DOHH2 (cell line): Measurements from ENCODE around the gene GBGT1.

ENCODE experiments used
- H3F3A ChIP-seq: fragments of 200-600 bp; sonication (generic), shearing (Covaris generic); 2 replicates; pipeline ENCODE4 v1.6.0; 2016; ENCODE audit warnings: antibody characterized with exemption, mild to moderate bottlenecking; ENCODE audit not compliant: control insufficient read depth, insufficient read depth
- H3K27ac ChIP-seq: fragments of 200-600 bp; sonication (generic); 2 replicates; pipeline ENCODE4 v1.5.1; 2014; ENCODE audit warnings: low read depth, mild to moderate bottlenecking, low read length, moderate library complexity
- H3K27me3 ChIP-seq: fragments of 200-600 bp; sonication (generic); 2 replicates; pipeline ENCODE4 v1.6.1; 2014; ENCODE audit warnings: mild to moderate bottlenecking, low read length, mixed read lengths; ENCODE audit not compliant: control insufficient read depth
- H3K36me3 ChIP-seq: fragments of 200-600 bp; sonication (generic); 2 replicates; pipeline ENCODE4 v1.6.1; 2014; ENCODE audit warnings: mild to moderate bottlenecking, low read length, moderate library complexity, mixed read lengths; ENCODE audit not compliant: control insufficient read depth
- H3K4me1 ChIP-seq: fragments of 200-600 bp; sonication (generic); 2 replicates; pipeline ENCODE4 v1.6.1; 2014; ENCODE audit warnings: mild to moderate bottlenecking, low read length, mixed read lengths; ENCODE audit not compliant: control insufficient read depth
- H3K4me2 ChIP-seq: fragments of 200-600 bp; sonication (generic); 2 replicates; pipeline ENCODE4 v1.6.0; 2014; ENCODE audit warnings: mild to moderate bottlenecking, low read length, moderate library complexity
- H3K4me3 ChIP-seq: fragments of 200-600 bp; sonication (generic); 2 replicates; pipeline ENCODE4 v1.5.1; 2014; ENCODE audit warnings: mild to moderate bottlenecking, low read length, mixed read lengths
- H3K79me2 ChIP-seq: fragments of 200-600 bp; sonication (generic); 2 replicates; pipeline ENCODE4 v1.6.1; 2014; ENCODE audit warnings: mild to moderate bottlenecking, low read length, mixed read lengths; ENCODE audit not compliant: control insufficient read depth
- H3K9me2 ChIP-seq: fragments of 200-600 bp; sonication (generic); replicated peaks from 2 replicates; pipeline ENCODE4 v1.6.1; 2014; ENCODE audit warnings: mild to moderate bottlenecking, low read length, mixed read lengths; ENCODE audit not compliant: control insufficient read depth
- H3K9me3 ChIP-seq: fragments of 200-600 bp; sonication (generic); 2 replicates; pipeline ENCODE4 v1.6.1; 2014; ENCODE audit warnings: antibody characterized with exemption, low read length, mixed read lengths; ENCODE audit not compliant: control insufficient read depth, insufficient read depth
- H4K20me1 ChIP-seq: fragments of 200-600 bp; sonication (generic); 2 replicates; pipeline ENCODE4 v1.6.0; 2014; ENCODE audit warnings: low read depth, mild to moderate bottlenecking, antibody characterized with exemption, low read length, moderate library complexity; ENCODE audit not compliant: control insufficient read depth, insufficient read depth
- CTCF ChIP-seq: fragments of 200-600 bp; sonication (generic); IDR thresholded peaks from one replicate; pipeline ENCODE4 v1.5.1; 2014; ENCODE audit warnings: antibody characterized with exemption, mild to moderate bottlenecking, low read depth, low read length; ENCODE audit not compliant: poor library complexity, severe bottlenecking
- EZH2phosphoT487 ChIP-seq: fragments of 200-600 bp; sonication (generic); IDR thresholded peaks from 2 replicates; pipeline ENCODE4 v1.6.1; 2017; ENCODE audit warnings: borderline replicate concordance, mild to moderate bottlenecking, antibody characterized with exemption, low read length, moderate library complexity, mixed read lengths

The GBGT1 gene

DNA sequence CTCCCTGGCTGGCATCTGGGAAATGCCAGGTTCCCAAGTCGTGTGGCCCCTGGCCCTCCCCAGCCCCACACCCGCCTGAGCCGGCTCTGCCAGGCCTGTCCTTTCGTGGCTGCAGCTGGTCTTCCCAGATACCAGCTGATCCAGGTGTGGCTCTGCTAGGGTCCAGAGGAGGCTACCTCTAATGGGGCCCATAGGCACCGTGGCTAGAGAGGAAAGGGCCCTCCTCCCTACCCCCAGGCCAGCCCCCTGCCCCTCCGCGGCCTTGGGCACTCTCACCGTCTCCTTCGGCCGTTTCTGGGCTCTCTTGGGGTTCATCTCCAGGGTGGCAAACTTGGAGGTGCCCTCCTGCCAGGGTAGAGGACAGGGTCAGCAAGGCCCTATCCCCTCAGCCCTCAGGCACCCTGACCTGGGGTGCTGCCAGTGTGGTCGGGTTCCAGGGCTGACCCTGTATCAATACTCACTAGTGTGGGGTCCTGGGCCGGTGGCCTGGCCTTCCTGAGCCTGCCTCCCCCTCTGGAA is 59.7 kb downstream of the GBGT1 start:
- Histone ChIP-seq H3K4me3 (no peak overlapping the region), H3K4me2 (no peak overlapping the region), H3K36me3 (peaks cover 79% of the 10 kb centered on the region), H4K20me1 (no peaks in the 10 kb centered on the region), H3F3A (no peaks in the 10 kb centered on the region), H3K27ac (no peak overlapping the region), H3K79me2 (no peaks in the 10 kb centered on the region), H3K9me3 (no peaks in the 10 kb centered on the region), H3K4me1 (no peaks in the 10 kb centered on the region), H3K27me3 (no peaks in the 10 kb centered on the region), H3K9me2 (no peaks in the 10 kb centered on the region)
- TF ChIP-seq EZH2phosphoT487 (no peak), CTCF (no peak)

DNA sequence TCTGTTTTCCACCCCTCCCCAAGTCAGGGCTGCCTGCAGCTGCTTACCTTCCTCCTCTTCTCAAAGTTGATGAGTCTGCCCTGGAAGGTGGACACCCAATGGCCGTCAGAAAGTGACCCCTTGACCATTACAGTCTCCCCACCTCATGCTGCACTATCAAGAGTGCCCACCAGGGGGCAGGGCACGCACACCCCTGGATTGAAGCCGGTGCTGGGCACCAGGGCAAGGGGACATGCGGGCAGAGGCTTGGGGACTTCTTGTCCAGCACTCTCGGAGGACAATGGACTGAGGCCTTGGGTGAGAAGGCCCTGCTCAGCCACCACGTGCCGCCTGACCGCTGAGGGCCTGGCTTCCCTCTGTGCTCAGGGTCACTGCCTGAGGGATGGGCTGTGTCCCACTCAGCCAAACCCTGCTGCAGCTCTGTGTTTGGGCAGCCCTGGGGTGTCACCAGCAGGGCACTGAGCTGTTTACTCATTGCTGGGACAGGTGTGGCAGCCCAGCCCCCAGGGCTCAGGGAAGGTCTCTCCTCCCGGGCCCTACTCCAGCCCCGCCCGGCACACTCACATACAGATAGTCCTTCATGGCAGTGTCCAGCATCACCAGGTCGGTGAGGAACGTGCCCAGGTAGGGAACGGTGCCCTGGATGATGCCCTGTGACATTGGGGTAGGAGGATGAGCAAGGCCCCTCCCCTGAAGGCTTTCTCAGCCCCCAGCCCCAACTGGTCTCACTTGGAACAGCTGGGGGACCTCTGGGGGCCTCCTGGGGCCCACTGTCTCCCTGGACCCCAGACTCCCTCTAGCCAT is 60.3 kb downstream of the GBGT1 start:
- H3K4me3 ChIP-seq: no peak overlapping the region
- no peaks in the 10 kb centered on the region for H3K9me3 ChIP-seq
- H3K27me3 ChIP-seq: no peaks in the 10 kb centered on the region
- H3K4me1 ChIP-seq: no peaks in the 10 kb centered on the region
- H3K4me2 ChIP-seq: no peak overlapping the region
- TF ChIP-seq CTCF: peak; percentile 99
- TF ChIP-seq EZH2phosphoT487: no peak
- H4K20me1 ChIP-seq: no peaks in the 10 kb centered on the region
- no peaks in the 10 kb centered on the region for H3K9me2 ChIP-seq
- H3K27ac ChIP-seq: no peak overlapping the region
- H3K36me3 ChIP-seq: peaks cover 80% of the 10 kb centered on the region
- no peaks in the 10 kb centered on the region for H3K79me2 ChIP-seq
- H3F3A ChIP-seq: no peaks in the 10 kb centered on the region
